CD1c-positive myeloid dendritic cell (primary cell): Measurements from ENCODE around the gene EZH1.

ENCODE experiments used
- DNase-seq: peaks from one replicate; pipeline ENCODE4 v3.0.0-alpha.2; 2016; ENCODE audit errors: extremely low spot score

Gene EZH1

DNA sequence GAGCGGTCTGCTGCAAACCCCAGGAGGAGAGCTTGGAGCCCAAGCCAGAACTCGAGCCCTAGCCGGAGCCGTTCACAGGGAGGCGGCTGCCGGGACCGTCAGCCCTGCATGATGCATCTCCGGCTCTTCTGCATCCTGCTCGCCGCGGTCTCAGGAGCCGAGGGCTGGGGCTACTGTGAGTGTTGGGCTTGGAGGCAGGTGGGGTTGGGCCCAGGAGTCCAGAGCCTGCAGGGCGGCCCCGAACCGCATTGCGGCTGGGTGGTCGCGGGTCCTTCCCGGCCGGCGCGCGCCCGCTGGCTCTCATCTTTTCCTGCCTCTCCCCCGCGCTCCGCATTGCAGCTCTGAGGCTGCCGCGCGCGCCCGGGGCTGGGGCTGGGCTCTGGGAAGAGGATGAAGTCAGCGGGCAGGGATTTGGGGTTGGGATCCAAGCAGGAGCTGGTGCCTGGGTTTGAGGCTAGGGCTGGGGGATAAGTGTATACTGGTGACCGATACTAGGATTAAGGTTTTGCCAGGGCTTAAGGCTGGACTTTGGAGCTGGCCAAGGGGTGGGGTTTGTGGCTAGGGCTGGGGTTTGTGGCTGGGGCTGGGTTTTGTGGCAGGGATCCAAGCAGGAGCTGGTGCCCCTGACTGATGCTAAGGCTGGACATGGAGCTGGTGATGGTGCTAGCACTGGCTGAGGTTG is 62.0 kb downstream of the EZH1 start:
- DNase-seq: peak; percentile 20

DNA sequence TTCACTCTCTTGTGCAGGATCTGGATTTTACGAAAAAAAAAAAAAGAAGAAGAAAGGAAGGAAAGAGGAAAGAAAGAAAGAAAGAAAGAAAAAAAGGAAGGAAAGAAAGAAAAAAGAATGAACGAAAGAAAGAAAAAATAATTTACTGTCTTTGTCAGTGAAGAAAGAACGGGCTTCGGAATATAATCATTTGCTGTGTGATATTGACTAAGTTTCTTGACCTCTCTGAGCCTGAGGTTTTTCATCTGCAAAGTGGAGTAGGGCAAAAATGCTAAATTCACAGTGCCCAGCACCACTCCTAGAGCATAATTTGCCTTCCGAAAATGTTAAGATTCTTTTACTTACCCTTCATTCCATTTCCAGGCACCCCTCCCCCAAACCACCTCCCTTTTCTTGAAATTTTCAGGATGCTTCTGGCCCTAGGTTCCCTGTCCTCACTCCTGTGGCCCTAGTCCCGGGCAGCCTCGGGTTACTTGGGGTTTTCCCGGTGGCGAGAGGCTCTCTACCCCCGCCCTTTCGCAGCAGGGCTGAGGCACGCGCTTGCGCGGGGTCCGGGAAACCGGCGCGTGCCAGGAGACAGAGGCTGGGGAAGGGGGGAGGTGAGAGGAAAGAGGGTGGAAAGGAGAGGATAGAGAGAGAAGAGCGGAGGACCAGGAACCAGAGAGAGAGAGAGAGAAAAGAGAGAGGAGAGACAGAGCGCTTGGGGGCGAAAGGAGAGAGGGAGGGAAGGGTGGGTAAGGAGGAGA is 62.7 kb downstream of the EZH1 start, which contains the start of gene CNTNAP1:
Gene CNTNAP1, plus strand, starts transcription at position 556 of the 746 bp plus-strand sequence. CDS start 299 bp downstream, outside the sequence.
- DNase-seq: peak; percentile 40

DNA sequence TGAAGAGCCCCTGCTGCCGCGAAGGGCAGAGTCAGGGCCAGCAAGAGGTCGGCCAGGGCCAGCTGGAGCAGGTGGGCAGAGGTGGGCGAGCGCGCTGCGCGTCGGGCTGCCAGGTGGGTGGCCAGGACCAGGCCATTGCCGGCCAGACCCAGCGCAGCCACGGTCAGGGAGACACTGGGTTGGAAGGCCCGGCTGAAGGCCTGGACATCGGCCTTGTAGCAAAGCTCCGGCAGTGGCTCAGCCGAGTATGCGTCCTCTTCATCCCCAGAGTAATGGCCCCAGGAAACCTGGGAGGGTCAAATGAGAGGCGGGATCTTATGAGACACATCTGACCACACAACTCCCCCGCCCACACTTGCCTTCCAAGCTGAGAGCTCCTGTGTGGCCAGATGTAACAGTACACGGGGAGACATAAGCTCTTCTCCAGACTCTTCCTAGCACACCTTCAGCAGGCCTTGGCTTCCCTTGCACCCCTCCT is 64.5 kb downstream of the EZH1 start:
- no peak for DNase-seq

DNA sequence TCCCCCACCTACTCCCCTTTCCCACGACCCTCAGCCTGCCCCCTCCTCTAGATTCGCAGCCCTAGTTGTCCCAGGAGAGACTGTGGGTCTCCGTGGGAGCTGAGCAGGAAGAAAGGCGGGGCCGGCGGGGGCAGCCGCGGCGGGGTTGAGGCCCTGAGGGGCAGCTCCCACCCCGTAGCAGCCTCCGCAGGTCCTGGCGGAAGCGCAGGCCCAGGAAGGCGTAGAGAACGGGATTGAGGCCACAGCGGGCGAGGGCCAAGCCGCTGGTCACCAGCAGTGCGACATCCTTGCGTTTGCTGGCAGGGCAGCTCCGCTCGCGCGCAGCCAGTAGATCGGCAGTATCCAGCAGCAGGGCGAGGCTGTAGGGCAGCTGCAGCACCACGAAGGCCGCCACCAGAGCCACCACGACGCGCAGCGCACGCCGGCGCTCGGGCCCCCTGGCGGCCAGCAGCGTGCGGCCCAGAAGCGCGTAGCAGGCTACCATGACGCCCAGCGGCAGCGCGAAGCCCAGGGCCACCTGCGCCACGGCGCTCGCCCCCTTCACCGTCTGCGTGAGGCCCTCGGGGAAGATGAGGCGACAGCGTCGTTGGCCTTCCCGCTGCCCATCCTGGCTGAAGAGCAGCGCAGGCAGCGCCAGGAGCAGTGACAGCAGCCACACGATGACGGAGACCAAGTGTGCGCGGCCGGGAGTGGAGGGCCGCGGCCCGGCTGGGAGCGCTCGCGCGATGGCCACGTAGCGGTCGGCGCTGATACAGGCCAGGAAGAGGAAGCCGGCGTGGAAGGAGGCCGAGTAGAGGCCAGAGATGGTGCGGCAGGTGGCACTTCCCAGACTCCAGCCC is 65.1 kb downstream of the EZH1 start:
- DNase-seq: peak; percentile 85

DNA sequence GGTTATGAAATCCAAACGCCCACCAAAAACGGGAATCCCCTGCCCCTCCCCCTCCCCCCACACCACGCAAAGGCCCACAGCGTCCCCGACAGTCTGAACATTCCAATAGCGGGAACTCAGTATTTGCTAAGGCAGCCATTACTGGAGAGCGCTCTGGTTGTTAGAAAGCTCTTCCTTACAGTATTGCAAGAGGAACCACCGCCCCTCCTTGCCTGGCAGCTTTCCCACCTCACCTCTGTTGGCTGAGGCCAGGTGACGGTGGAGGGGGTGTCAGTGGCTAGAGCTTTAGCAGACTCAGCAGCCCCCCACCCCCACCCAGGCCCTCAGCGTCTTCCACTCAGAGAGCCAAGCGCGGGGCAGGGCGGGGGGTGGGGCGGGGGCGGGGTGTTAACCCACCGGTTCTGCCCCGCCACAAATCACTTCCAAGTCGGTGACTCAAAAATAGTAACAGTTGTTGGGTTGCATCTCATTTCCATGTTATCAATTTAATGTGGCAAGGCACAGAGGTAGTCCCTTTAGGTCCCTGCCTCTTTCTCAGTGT is 65.8 kb downstream of the EZH1 start:
- peak; percentile 52 for DNase-seq

DNA sequence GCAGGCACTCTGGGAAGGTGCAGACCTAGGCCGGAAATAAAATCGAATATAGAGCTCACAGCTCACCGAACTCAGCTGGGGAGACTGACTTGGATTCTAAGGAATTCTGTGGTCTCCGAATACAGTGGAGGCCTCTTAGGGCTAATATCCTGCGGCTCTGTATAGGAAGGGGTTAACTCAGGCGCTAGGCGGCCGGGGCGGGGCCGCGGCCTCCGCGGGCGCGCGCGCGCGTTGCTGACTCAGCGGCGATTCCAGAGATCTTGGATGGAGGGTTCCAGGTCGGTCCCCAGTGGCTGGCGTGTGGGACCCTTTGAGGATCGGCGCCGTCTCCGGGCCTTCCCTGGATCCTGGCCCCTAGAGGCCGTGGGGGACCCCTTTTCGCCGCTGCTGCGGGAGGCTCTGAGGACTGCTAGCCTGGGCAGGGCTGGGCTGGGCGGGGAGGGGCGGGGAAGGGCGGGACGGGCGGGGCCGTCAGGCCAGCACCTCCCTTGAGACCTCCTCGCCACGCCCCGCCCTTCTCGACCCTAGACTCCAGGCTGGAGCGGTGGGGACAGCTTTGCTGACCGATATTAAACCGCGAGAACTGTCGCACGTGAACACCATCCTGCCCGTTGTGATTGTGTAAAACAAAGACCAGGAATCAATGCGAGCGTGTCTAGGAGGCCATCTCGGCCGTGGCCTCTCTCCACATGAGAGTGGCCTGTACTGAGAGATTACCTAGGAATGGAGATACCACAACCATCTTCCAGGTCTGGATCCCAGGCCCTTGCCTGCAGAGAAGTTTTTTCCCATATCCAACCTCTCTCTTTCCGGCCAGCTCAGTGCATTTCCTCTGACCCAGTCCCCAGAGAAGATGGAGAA is 66.7 kb downstream of the EZH1 start:
- DNase-seq: peak; percentile 83

DNA sequence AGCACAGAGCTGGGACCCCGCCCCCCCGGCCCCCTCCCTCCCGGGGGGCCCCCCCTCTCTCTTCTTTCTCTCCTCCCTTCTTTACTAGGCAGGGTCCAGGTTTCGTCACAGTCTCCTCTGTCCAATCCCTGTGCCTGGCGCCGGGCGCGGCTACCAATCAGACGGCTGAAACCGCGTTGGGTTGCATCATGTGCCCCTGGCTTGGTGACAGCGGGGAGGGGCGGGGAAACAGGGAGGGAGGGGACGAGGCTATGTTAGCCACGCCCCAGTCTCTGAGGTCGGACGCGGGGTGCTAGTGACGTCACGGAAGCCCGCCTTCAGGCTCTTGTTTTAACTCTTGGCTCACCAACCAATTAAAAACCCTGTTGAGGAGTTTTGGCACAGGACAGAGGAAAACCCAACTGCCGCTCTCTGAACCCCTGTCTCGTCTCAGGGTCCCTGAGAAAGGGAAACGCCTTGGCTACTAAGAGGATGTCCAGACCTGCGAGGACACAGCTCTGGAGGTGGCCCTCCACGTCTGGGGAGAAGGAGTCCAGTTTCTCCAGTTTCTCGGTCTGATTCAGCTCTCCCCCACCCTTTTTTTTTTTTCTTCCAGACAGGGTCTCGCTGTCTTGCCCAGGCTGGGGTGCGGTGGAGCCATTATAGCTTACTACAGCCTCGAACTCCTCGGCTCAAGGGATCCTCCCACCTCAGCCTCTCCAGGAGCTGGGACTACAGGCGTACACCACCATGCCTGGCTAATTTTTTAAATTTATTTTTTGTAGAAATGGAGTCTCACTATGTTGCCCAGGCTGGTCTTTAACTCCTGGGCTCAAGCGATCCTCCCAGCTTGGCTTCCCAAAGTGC is 67.6 kb downstream of the EZH1 start:
- peak; percentile 99 for DNase-seq

DNA sequence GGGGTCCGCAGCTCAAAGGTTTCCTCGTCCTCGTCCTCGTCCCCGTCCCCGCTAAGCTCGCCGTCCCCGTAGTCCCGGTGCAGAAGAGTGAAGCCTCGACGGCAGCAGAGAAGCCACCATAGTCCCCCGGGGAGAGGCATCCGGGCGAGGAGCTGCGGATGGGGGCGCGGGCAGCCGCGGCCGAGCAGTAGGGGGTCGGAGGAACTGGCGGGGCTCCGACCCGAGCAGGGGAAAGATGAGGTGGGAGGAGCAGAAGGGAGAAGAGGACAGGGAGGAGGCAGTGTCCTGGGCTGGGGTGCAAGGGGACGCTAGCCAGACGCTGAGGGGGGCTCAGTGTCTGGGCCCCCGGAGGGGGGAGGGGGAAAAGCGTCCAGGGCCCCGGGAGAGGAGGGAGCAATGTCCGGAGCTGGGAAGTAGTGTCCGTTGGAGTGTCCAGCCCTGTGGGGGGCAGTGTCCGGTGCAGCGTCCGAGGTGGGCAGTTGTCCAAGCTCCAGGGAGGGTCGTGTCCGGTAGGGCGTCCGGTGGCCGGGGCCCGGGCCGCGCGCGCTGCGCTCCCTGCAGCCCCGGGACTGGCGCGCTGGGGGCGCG is 68.3 kb downstream of the EZH1 start, which contains the start of gene PLEKHH3:
Gene PLEKHH3, minus strand, starts transcription at position 571 of the 588 bp plus-strand sequence. Its CDS starts 431 bp downstream, at position 140.
- DNase-seq: peak; percentile 4

DNA sequence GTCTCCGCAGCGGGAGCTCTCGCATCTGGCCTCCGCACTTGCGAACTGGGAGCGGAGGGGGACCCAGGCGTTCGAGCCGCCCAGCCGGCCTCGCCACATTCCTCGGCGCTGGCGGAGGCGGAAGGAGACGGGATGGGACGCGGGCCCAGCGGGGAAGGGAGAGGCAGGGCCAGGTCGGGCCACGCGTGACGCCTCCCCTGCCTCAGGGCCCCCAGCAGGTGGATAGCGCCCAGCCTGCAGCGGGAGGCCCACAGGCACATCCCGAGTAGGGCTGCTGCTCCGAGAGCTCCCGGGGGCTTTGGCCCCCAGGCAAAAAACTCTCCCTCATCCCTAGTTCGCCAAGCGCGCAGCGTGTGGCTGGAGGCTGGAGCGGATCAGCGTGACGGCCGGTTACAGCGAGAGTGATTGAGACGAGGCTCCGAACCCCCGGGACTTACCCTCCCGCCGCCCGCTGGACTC is 68.8 kb downstream of the EZH1 start:
- DNase-seq: peak; percentile 5

DNA sequence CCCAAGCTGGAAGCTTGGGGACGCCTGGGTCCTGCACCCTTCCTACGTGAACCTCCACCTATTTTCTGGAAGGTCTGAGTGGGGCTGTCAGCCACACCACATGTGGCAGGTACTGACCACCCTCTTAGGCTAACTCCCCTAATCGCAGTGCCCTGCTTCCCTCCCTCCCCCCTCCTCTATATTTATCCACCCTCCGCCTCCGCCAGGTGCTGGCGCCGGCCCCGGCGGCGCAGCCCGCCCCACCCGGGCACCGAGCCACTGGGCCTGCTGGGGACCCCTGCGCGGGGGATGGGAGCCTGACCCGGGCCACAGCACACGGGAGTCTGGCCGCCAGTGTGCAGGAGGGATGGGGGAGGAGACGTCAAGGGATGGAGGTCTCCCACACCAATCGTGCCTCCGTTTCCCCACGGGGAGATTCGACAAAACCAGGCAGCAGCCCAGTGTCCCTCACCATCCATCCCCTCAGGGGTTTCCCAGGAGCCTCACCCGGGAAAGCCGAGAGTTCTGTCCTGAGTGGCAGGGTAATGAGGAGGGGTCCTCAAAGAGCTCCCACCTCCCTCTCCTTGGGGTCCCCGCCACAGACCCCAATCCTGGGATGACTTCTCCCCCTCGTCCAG is 69.4 kb downstream of the EZH1 start:
- DNase-seq: no peak

DNA sequence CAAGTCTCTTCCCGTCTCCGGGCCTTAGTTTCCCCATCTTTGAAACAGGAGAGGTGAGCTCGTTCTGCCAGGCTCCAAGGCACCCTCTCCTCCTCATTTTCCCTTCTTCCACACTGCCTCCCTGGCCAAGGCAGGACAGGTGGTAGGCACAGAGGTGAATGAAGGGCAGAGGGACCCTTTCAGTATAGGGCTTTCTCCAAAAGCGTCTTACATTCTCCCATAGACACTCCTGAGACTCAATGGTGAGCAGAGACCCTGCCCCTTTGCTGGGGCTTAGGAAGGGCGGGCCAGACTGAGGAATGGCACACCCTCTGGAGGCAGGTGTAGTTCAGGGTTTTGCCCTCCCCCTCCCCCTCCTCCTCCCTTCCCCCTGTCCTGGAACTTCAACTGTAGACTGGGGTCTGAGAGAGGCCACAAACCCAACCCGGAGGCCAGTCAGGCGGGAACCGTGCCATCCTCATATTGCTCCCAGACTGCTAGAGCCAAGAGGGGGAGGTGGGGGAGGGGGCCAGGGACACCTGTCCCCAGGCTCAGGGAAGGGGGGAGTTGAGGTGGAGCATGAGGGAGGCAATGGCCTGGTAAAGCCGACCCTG is 70.0 kb downstream of the EZH1 start:
- no peak for DNase-seq

DNA sequence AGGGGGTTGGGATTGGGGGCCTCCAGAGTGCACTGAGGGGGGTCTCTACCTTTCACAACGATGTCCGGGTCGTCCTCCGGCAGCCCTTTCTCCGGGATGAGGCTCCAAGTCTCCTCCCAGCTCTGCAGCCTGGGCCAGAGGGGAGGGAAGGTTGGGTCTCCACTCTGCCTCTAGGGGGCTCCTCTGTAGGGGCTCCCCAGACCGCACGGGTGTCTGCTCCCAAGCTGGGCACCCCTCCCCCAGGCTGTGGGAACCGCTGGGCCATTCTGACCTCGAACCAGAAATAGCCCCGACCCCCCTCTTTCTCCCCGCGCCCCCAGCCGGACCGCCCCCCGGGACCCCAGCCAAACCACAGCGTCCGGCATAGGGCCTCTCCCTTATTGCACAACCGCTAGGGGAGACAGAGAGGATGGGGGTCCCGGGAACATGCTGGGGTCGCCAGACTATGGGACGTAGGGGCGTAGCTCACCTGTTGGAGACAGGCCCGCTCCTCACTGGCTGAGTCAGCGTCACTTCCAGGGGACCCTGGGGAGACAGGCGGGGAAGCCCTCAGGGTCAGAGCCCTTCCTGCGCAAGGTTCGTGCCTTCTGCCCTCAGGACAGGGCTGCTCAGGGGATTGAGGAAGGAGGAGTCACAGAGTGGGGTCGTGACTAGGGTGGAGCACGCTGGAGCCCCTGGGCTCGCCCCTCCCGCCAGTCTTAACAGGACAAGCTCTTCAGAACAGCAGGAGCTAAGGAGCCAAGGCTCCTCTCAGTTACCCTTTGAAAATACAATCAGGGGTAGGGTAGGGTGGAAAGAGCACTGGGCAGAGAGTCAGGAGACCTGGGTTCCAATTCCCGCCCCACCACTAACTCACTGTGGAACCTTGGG is 70.7 kb downstream of the EZH1 start:
- DNase-seq: peak; percentile 25

DNA sequence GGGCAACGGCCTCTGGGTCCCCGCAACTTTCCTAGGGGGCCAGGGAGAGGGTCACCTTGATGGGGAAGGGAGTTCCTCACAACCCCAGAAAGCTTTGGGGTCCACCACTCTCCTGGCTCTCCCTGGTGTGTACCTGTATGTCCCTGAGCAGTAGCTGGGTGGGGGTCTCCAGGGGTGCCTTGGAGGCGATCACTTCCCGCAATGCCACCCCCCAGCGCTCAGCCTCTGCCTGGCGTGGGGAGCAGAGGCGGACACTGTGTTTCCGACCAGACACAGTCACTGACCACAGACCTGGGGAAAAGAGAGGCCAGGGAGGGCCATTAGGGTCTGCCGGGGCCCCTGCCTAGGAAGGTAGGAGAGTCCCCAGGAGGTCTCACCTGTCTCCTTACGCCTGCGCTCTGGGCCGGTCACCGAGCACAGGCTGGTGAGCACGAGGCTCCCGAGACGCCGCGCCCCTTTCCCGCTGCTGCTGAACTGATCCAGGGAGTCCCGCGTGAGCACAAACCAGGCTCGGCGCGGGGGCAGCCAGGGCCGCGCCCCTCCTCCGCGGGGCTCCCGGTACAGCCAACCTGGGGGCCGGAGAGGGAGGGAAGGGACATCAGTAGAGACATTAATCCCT is 71.5 kb downstream of the EZH1 start:
- DNase-seq: no peak

DNA sequence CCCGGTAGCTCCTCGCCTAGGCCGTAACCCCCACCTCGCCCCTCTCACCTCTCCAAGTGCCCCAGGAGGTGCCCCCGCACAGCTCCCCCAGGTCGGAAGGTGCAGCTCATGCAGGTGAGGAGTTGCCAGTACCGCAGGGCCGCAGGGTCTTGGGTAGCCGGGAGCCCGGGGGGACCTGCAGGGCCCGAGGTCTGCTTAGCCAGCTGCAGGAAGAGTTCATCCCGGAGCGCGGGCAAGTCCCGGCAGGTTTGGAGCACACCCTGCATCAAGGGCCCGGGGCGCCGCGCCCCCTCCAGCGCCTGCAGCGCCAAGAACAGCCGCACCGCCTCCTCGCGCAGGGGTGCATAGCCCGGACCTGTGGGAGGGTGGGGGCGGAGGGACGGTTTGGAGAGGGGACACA is 72.8 kb downstream of the EZH1 start:
- DNase-seq: no peak

DNA sequence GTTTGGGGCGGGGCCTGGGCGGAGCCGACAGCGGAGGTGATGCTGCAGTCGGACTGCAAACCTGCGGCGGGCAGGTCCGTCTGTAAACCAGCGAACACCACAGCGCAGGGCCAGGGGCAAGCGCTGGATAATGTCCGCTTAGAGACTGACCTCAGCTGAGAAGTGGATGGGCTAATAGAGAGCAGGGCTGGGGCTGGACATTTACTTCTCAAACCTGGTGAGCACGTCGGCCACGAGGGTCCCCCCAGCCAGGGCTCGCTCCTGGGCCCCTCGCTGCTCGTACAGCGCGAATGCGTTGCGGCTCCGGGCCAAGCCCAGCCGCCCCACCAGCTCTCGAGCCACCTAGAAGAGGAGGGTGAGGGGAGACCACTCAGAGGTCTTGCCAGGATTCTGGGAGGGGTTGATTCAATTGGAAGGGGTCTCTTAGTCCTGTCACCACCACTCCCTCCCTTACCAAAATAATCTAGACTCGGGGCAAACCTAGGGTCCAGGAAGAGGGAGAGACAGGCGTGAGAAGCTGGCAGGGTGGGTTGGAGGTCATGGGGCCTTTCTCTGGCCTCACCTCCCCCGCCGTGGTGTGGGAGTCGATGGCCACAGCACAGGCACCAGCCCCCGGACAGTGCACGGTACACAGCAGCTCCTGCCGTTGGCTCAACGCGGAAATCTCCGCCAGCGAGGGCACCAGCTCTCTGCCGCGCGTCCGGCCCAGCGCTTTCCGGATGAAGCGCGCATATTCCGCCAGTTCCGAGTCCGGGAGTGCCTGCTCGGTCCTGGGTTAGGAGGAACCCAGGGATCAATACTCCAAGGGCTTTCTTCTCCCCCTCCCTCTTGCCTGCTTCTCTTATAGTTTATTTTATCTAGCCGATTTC is 73.8 kb downstream of the EZH1 start:
- peak; percentile 10 for DNase-seq
